ENCODE results near the gene SRL.

GRCh38 chr16:4283939-4284338 is 42.1 kb upstream of the SRL start:
- TF ChIP-seq POLR2AphosphoS5 (IDR thresholded peaks at IDR 0.05; ENCODE audit: borderline replicate concordance, low read depth, low read length): no peak
- TF ChIP-seq EZH2 (IDR thresholded peaks at IDR 0.05): no peak
- no peak for TF ChIP-seq FOXP2 (optimal IDR thresholded peaks at IDR 0.05; ENCODE audit: control extremely low read depth, extremely low read length, insufficient read depth)
